CD14-positive monocyte (primary cell): ENCODE data around the gene SUGCT. TPM values are rescaled to one million over a fixed set of nuclear protein-coding genes. Genes with fewer than 3 reads are reported as not detected.

Experiments
- DNase-seq, 3 donors: peaks; one replicate each; pipeline ENCODE4 v3.0.0-alpha.2; 2011 to 2022
- H2AFZ ChIP-seq: 2 replicates; pipeline ENCODE4 v1.6.0; 2012; ENCODE audit warnings: mild to moderate bottlenecking, low read depth, low read length, inconsistent platforms; ENCODE audit not compliant: insufficient read depth, poor library complexity, severe bottlenecking
- H3K27ac ChIP-seq, 2 donors: 1 replicate in 1 of 2; 2 replicates in 1 of 2; pipeline ENCODE4 v1.5.1; 2012 to 2013; ENCODE audit warnings: low read length in 2 of 2, control low read depth in 1 of 2, inconsistent platforms in 1 of 2, low read depth in 1 of 2, mild to moderate bottlenecking in 1 of 2
- H3K27me3 ChIP-seq, 2 donors: one replicate each; pipeline versions ENCODE4 v1.6.0 to v1.6.1; 2011 to 2013; ENCODE audit warnings: low read length in 2 of 2; ENCODE audit not compliant: control insufficient read depth in 2 of 2, insufficient read depth in 2 of 2
- H3K36me3 ChIP-seq, 2 donors: replicated peaks in 1 of 2; 1 replicate in 1 of 2; 2 replicates in 1 of 2; pipeline versions ENCODE4 v1.5.1 to v1.6.1; 2012 to 2013; ENCODE audit warnings: low read length in 2 of 2, control low read depth in 1 of 2, inconsistent platforms in 1 of 2, mild to moderate bottlenecking in 1 of 2; ENCODE audit not compliant: insufficient read depth in 2 of 2, control insufficient read depth in 1 of 2
- H3K4me1 ChIP-seq, 2 donors: 1 replicate in 1 of 2; 2 replicates in 1 of 2; pipeline versions ENCODE4 v1.5.1 to v1.6.1; 2012 to 2013; ENCODE audit warnings: low read length in 2 of 2, control low read depth in 1 of 2, inconsistent platforms in 1 of 2, mild to moderate bottlenecking in 1 of 2, moderate library complexity in 1 of 2; ENCODE audit not compliant: insufficient read depth in 2 of 2, control insufficient read depth in 1 of 2
- H3K4me2 ChIP-seq: replicated peaks from 2 replicates; pipeline ENCODE3; 2012; ENCODE audit warnings: low read length, moderate library complexity, mild to moderate bottlenecking; ENCODE audit not compliant: poor library complexity, severe bottlenecking; ENCODE audit errors: extremely low read depth
- H3K4me3 ChIP-seq, 3 experiments: fragments of 200-600 bp in 1 of 3; sonication (generic) in 1 of 3; replicated peaks in 1 of 3; 1 replicate in 2 of 3; 2 replicates in 1 of 3; pipeline ENCODE4 v1.5.1; 2011 to 2013; ENCODE audit warnings: low read length in 3 of 3, mild to moderate bottlenecking in 3 of 3, control low read depth in 2 of 3, low read depth in 2 of 3, inconsistent platforms in 1 of 3, moderate library complexity in 1 of 3
- H3K79me2 ChIP-seq: 2 replicates; pipeline ENCODE4 v1.6.0; 2012; ENCODE audit warnings: mild to moderate bottlenecking, control low read depth, inconsistent platforms, low read length, moderate library complexity; ENCODE audit not compliant: insufficient read depth
- H3K9ac ChIP-seq: 2 replicates; pipeline ENCODE4 v1.6.0; 2017; ENCODE audit warnings: low read length, mild to moderate bottlenecking; ENCODE audit not compliant: insufficient read depth, poor library complexity, severe bottlenecking
- H3K9me3 ChIP-seq, 2 donors: replicated peaks in 1 of 2; 1 replicate in 1 of 2; 2 replicates in 1 of 2; pipeline versions ENCODE4 v1.5.1 to v1.6.1; 2012 to 2013; ENCODE audit warnings: low read length in 2 of 2, control low read depth in 1 of 2; ENCODE audit not compliant: control insufficient read depth in 1 of 2, insufficient read depth in 1 of 2
- H4K20me1 ChIP-seq: 2 replicates; pipeline ENCODE4 v1.6.0; 2012; ENCODE audit warnings: mild to moderate bottlenecking, low read length, control low read depth, moderate library complexity; ENCODE audit not compliant: insufficient read depth
- H3K27ac Mint-ChIP-seq, 7 donors: one replicate each; pipeline ENCODE4 v1.8.0; 2020; ENCODE audit warnings: mild to moderate bottlenecking in 7 of 7, mixed read lengths in 7 of 7, moderate library complexity in 6 of 7, inconsistent platforms in 2 of 7
- H3K27me3 Mint-ChIP-seq, 3 donors: one replicate each; pipeline ENCODE4 v1.8.0; 2021 to 2022; ENCODE audit warnings: low read depth in 3 of 3, mild to moderate bottlenecking in 3 of 3, mixed read lengths in 3 of 3, moderate library complexity in 3 of 3, inconsistent platforms in 1 of 3
- H3K36me3 Mint-ChIP-seq, 2 donors: one replicate each; pipeline ENCODE4 v1.8.0; 2020; ENCODE audit warnings: mixed read lengths in 2 of 2, inconsistent platforms in 1 of 2, mild to moderate bottlenecking in 1 of 2
- H3K4me1 Mint-ChIP-seq: one replicate; pipeline ENCODE4 v1.8.0; 2020; ENCODE audit warnings: mild to moderate bottlenecking, mixed read lengths
- H3K4me3 Mint-ChIP-seq, 2 donors: one replicate each; pipeline ENCODE4 v1.8.0; 2020; ENCODE audit warnings: mild to moderate bottlenecking in 2 of 2, mixed read lengths in 2 of 2, moderate library complexity in 1 of 2
- H3K9me3 Mint-ChIP-seq, 7 donors: one replicate each; pipeline ENCODE4 v1.8.0; 2020 to 2022; ENCODE audit warnings: mixed read lengths in 7 of 7, mild to moderate bottlenecking in 6 of 7, moderate library complexity in 6 of 7, inconsistent platforms in 2 of 7
- CTCF ChIP-seq: fragments of 200-600 bp; IDR thresholded peaks from one replicate; pipeline ENCODE4 v1.8.0; 2022; ENCODE audit warnings: antibody characterized with exemption, mild to moderate bottlenecking
- WGBS: methylation state at CpG from one replicate; pipeline ENCODE4 v1.1.5; 2013; ENCODE audit warnings: missing lambda C conversion rate; ENCODE audit not compliant: insufficient coverage; 5-methylcytosine and 5-hydroxymethylcytosine counted together
- intact Hi-C, 2 donors: fragments of 100-400 bp; cut with micrococcal nuclease; formaldehyde crosslinking; loops; one replicate each; pipeline versions ENCODE4 v1.15.0 to v1.15.1; 2023
- polyA plus RNA-seq, 3 donors: library from polyadenylated mRNA; depleted of rRNA in 1 of 3; unstranded in 2 of 3; stranded (reverse) in 1 of 3; fragments of 300-500 nt in 2 of 3; fragments of >200 nt in 1 of 3; fragmentation: Illumina TruSeq in 2 of 3; gene quantifications; 1 replicate in 2 of 3; 2 replicates in 1 of 3; pipeline ENCODE4 v1.2.3, GENCODE V29; 2012 to 2021
- small RNA-seq: library from RNA; depleted of rRNA; stranded (forward); fragments of <200 nt; gene quantifications from one replicate; pipeline ENCODE3, GENCODE V24; 2012; ENCODE audit warnings: low read depth; ENCODE audit not compliant: insufficient read length

Gene SUGCT
- polyA plus RNA-seq, 3 donors = not detected

DNA sequence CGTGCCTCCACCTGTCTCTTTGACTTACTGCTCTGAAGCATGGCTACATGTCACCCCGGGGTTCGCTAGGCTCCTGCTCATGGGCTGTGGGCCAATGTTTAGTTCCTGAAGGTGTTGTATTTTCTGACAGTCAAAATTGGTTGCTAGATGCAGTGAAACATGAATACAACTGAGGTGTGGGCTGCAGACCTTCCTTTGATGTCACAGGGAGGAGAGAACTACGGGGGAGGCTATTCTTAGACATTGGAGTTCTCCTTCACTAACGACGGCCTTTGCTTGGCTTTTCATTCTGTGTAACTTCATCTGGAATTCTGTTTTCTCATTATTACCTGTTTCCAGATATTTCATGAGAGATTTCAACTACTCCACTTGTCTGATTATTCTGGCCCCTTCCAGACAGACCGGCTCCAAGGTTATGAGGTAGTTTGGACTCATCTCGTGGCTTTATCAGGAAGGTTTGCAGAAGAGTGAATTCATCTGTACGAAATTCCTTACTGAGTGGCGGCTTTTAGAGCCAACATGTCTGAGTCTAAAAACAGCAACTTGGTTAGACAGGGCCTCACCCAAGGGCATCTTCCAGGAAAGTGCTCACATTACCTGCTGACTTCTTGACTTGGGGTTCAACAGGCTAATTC lies 774.7 kb downstream of the SUGCT start:
- Histone ChIP-seq H3K27me3 (no peaks in the 10 kb centered on the region), H3K79me2 (no peaks in the 10 kb centered on the region), H3K4me1 (no peaks in the 10 kb centered on the region), H3K36me3 (no peaks in the 10 kb centered on the region), H4K20me1 (no peaks in the 10 kb centered on the region), H3K9ac (no peak overlapping the region), H3K4me3 (no peak overlapping the region), H3K27ac (no peak overlapping the region), H3K9me3 (no peaks in the 10 kb centered on the region), H2AFZ (no peak overlapping the region), H3K4me2 (no peak overlapping the region)
- intact Hi-C loops = no loop called here
- no peaks in the 10 kb centered on the region for H3K36me3 Mint-ChIP-seq
- no peak overlapping the region for H3K27ac Mint-ChIP-seq
- H3K4me1 Mint-ChIP-seq = no peaks in the 10 kb centered on the region
- DNase-seq = no peak
- H3K4me3 Mint-ChIP-seq = no peak overlapping the region
- peaks cover 0 to 3% (median 1%) of the 10 kb centered on the region in 3 donors for H3K27me3 Mint-ChIP-seq
- 80% methylated on average over 4 of the region's 10 CpGs for WGBS
- peaks cover 0 to 10% (median 5%) of the 10 kb centered on the region in 7 donors for H3K9me3 Mint-ChIP-seq
- no peak for TF ChIP-seq CTCF

Small RNA genes lying within 50 kb of the gene (small RNA-seq; reads per million reads assigned to genes)
- gene AC006023.1 (not detected), gene AC006023.2 (not detected)

Other genes starting within 250 kb of the SUGCT start
- 10 to 100 TPM in 2 of 3 donors, 1 to 10 TPM in 1; 8.8 to 25.7 (median 11.2) TPM for gene CDK13, start 184.7 kb upstream of the SUGCT start, polyA plus RNA-seq
- gene MPLKIP, start 383 bp upstream of the SUGCT start, polyA plus RNA-seq = 10 to 100 TPM; 17.4 to 71.8 (median 64.0) TPM